ENCODE data around the gene RAB10. TPM values are rescaled to one million over a fixed set of nuclear protein-coding genes. Genes with fewer than 3 reads are reported as not detected.

RAB10 gene
- total and polyA plus RNA-seq, 2 of the 13 experiments (the other 11 are each of a cell fraction or from before 2014, with no cell fraction given): 48.2 to 120 TPM

GRCh38 chr2:26185304-26185928 lies 151.5 kb downstream of the RAB10 start:
- no peak overlapping the region for H2AFZ ChIP-seq (ENCODE audit: low read length)
- peak overlapping the region; percentile 42; the same call in 1 of the 2 replicates for H3K4me2 ChIP-seq (ENCODE audit: low read depth, low read length)
- no peaks in the 10 kb centered on the region for H3K9me3 ChIP-seq (ENCODE audit: low read length)
- CTCF ChIA-PET (ENCODE audit: low intra/inter-chr PET ratio, low total read pairs): no interaction called here
- H3K27ac ChIP-seq (ENCODE audit: extremely low read length, insufficient read depth, low read length): no peak overlapping the region
- 68% methylated on average over 19 of the region's 20 CpGs for WGBS (ENCODE audit: low lambda C conversion rate)
- peak overlapping the region in 2 of 3 experiments; percentile 40; a peak in 3 of 6 replicates for H3K4me3 ChIP-seq (replicated peaks in 1 of 3; ENCODE audit: insufficient read depth in 1 of 3, low read depth in 2 of 3, low read length in 3 of 3)
- TF ChIP-seq JUND (CRISPR knock-in tag; IDR thresholded peaks at IDR 0.05) (no peak), ASH2L (IDR thresholded peaks at IDR 0.05; ENCODE audit: insufficient read length, low read depth, low read length) (no peak), TP53 (CRISPR knock-in tag; conservative IDR thresholded peaks at IDR 0.05) (no peak), PBX2 (CRISPR knock-in tag; IDR thresholded peaks at IDR 0.05) (no peak), ZNF607 (CRISPR knock-in tag; IDR thresholded peaks at IDR 0.05; ENCODE audit: borderline replicate concordance) (no peak), ZNF646 (CRISPR knock-in tag; IDR thresholded peaks at IDR 0.05) (no peak), FOXA1 (IDR thresholded peaks at IDR 0.05) (no peak), FOXA1 (CRISPR knock-in tag; IDR thresholded peaks at IDR 0.05) (no peak), PCBP1 (IDR thresholded peaks at IDR 0.05; ENCODE audit: borderline replicate concordance, low read depth, low read length) (no peak), GPBP1L1 (CRISPR knock-in tag; IDR thresholded peaks at IDR 0.05) (no peak), MIER3 (CRISPR knock-in tag; IDR thresholded peaks at IDR 0.05; ENCODE audit: borderline replicate concordance) (no peak), ATF4 (CRISPR knock-in tag; IDR thresholded peaks at IDR 0.05) (no peak), ZNF547 (CRISPR knock-in tag; IDR thresholded peaks at IDR 0.05) (no peak)
- no peak overlapping the region for H3K9ac ChIP-seq (ENCODE audit: insufficient read depth, low read depth, low read length)
- TSS peak; percentile 64 for BruUV-seq (replicated peaks)
- no peaks in the 10 kb centered on the region for H4K20me1 ChIP-seq (ENCODE audit: insufficient read depth, low read length)
- POLR2A ChIA-PET: no interaction called here
- DNase-seq (ENCODE audit: low spot score) (no peak), FAIRE-seq (no peak), ATAC-seq (no peak)
- H3K4me1 ChIP-seq (ENCODE audit: insufficient read depth, low read length): peaks cover 9% of the 10 kb centered on the region
- H3K79me2 ChIP-seq (ENCODE audit: insufficient read depth, low read length): no peaks in the 10 kb centered on the region
- peaks cover 2 to 20% of the 10 kb centered on the region in 2 experiments; a peak in 3 of 5 replicates for H3K27me3 ChIP-seq (ENCODE audit: control insufficient read depth in 1 of 2, insufficient read depth in 2 of 2, low read length in 2 of 2)
- intact Hi-C loops (cut with micrococcal nuclease; ENCODE audit: unreplicated experiment) (no loop called here), in situ Hi-C loops (cut with HindIII; ENCODE audit: extremely low pct_ligation_motif_present, low pct_unique_long_range_greater_than_20kb) (no loop called here)
- peaks cover under 1 to 1% of the 10 kb centered on the region in 2 experiments; a peak in 3 of 5 replicates for H3K36me3 ChIP-seq (replicated peaks in 1 of 2; ENCODE audit: control insufficient read depth in 1 of 2, insufficient read depth in 2 of 2, low read length in 2 of 2)

Measured in HepG2 (cell line).